Thymus (tissue), 11 donors: ENCODE data around the gene NEGR1. TPM values are rescaled to one million over a fixed set of nuclear protein-coding genes. Genes with fewer than 3 reads are reported as not detected.

Experiments
- DNase-seq, 9 donors: peaks; one replicate each; pipeline ENCODE4 v3.0.0-alpha.2; 2013; ENCODE audit warnings: low spot score in 9 of 9, low read depth in 6 of 9, missing footprints in 1 of 9
- H3K27ac ChIP-seq, 2 donors: one replicate each; pipeline ENCODE4 v1.5.1; 2013; ENCODE audit warnings: control low read depth in 1 of 2, low read depth in 1 of 2, low read length in 1 of 2, mild to moderate bottlenecking in 1 of 2, moderate library complexity in 1 of 2
- H3K27me3 ChIP-seq, 2 donors: one replicate each; pipeline ENCODE4 v1.5.1; 2013; ENCODE audit warnings: low read length in 1 of 2; ENCODE audit not compliant: control insufficient read depth in 2 of 2, insufficient read depth in 1 of 2
- H3K36me3 ChIP-seq, 2 donors: one replicate each; pipeline ENCODE4 v1.5.1; 2013; ENCODE audit warnings: low read length in 1 of 2, mild to moderate bottlenecking in 1 of 2, moderate library complexity in 1 of 2; ENCODE audit not compliant: control insufficient read depth in 2 of 2, insufficient read depth in 2 of 2
- H3K4me1 ChIP-seq, 2 donors: one replicate each; pipeline ENCODE4 v1.5.1; 2013; ENCODE audit warnings: low read length in 2 of 2; ENCODE audit not compliant: control insufficient read depth in 2 of 2, insufficient read depth in 2 of 2
- H3K4me3 ChIP-seq, 2 donors: one replicate each; pipeline ENCODE4 v1.5.1; 2013; ENCODE audit warnings: low read length in 2 of 2, control low read depth in 1 of 2, mild to moderate bottlenecking in 1 of 2
- H3K9me3 ChIP-seq, 2 donors: one replicate each; pipeline ENCODE4 v1.5.1; 2013; ENCODE audit warnings: low read length in 1 of 2, mild to moderate bottlenecking in 1 of 2; ENCODE audit not compliant: control insufficient read depth in 2 of 2, insufficient read depth in 1 of 2
- WGBS: extraction: QIAGEN DNeasy Blood & Tissue Kit; methylation state at CpG from one replicate; pipeline ENCODE4 v1.1.7; 2013; 5-methylcytosine and 5-hydroxymethylcytosine counted together
- polyA plus RNA-seq: library from polyadenylated mRNA; stranded (reverse); fragments of 200-250 nt; gene quantifications from one replicate; pipeline ENCODE4 v1.2.3, GENCODE V29; 2013
- total RNA-seq: library from RNA; stranded (reverse); fragments of 120-200 nt; gene quantifications from one replicate; pipeline ENCODE4 v1.2.4, GENCODE V29; 2013
- donor health status: healthy.

NEGR1 gene
- total and polyA plus RNA-seq, 2 donors, result 2.8 to 3.3 TPM

- H3K27ac ChIP-seq, result no peak overlapping the region
- DNase-seq, result no peak
- no peaks in the 10 kb centered on the region for H3K4me1 ChIP-seq
- WGBS, result 94% methylated on average over 3 of the region's 3 CpGs
- no peaks in the 10 kb centered on the region for H3K27me3 ChIP-seq
- no peaks in the 10 kb centered on the region for H3K9me3 ChIP-seq
- H3K4me3 ChIP-seq, result no peak overlapping the region
- no peaks in the 10 kb centered on the region for H3K36me3 ChIP-seq
These were observed 710.3 kb downstream of the NEGR1 start for GRCh38 chr1:71572038-71572437.

GRCh38 chr1:71566413-71566812 lies 715.9 kb downstream of the NEGR1 start:
- Histone ChIP-seq H3K27me3 (no peaks in the 10 kb centered on the region), H3K9me3 (no peaks in the 10 kb centered on the region), H3K27ac (no peak overlapping the region), H3K36me3 (no peaks in the 10 kb centered on the region), H3K4me3 (no peak overlapping the region), H3K4me1 (no peaks in the 10 kb centered on the region)
- no peak for DNase-seq
- WGBS, result 99% methylated on average over 1 of the region's 1 CpG

GRCh38 chr1:71565831-71566230 lies 716.5 kb downstream of the NEGR1 start:
- no peaks in the 10 kb centered on the region for H3K4me1 ChIP-seq
- no peaks in the 10 kb centered on the region for H3K36me3 ChIP-seq
- WGBS, result 62% methylated on average over 3 of the region's 3 CpGs
- H3K27ac ChIP-seq, result no peak overlapping the region
- H3K9me3 ChIP-seq, result no peaks in the 10 kb centered on the region
- DNase-seq, result no peak
- no peak overlapping the region for H3K4me3 ChIP-seq
- H3K27me3 ChIP-seq, result no peaks in the 10 kb centered on the region

GRCh38 chr1:71565262-71565661 lies 717.1 kb downstream of the NEGR1 start:
- no peak for DNase-seq
- H3K27ac ChIP-seq, result no peak overlapping the region
- no peaks in the 10 kb centered on the region for H3K4me1 ChIP-seq
- H3K27me3 ChIP-seq, result no peaks in the 10 kb centered on the region
- no peaks in the 10 kb centered on the region for H3K36me3 ChIP-seq
- H3K9me3 ChIP-seq, result no peaks in the 10 kb centered on the region
- H3K4me3 ChIP-seq, result no peak overlapping the region

GRCh38 chr1:71562298-71562697 lies 720.0 kb downstream of the NEGR1 start:
- H3K4me1 ChIP-seq, result no peaks in the 10 kb centered on the region
- H3K9me3 ChIP-seq, result no peaks in the 10 kb centered on the region
- no peaks in the 10 kb centered on the region for H3K27me3 ChIP-seq
- no peaks in the 10 kb centered on the region for H3K36me3 ChIP-seq
- H3K4me3 ChIP-seq, result no peak overlapping the region
- WGBS, result 0% methylated on average over 1 of the region's 1 CpG
- no peak for DNase-seq
- H3K27ac ChIP-seq, result no peak overlapping the region

GRCh38 chr1:71561729-71562128 lies 720.6 kb downstream of the NEGR1 start:
- WGBS, result 90% methylated on average over 2 of the region's 2 CpGs
- H3K4me1 ChIP-seq, result no peaks in the 10 kb centered on the region
- H3K27me3 ChIP-seq, result no peaks in the 10 kb centered on the region
- no peak for DNase-seq
- no peak overlapping the region for H3K27ac ChIP-seq
- H3K4me3 ChIP-seq, result no peak overlapping the region
- no peaks in the 10 kb centered on the region for H3K9me3 ChIP-seq
- H3K36me3 ChIP-seq, result no peaks in the 10 kb centered on the region

GRCh38 chr1:71561206-71561605 lies 721.1 kb downstream of the NEGR1 start:
- no peak overlapping the region for H3K27ac ChIP-seq

GRCh38 chr1:71559880-71560279 lies 722.5 kb downstream of the NEGR1 start:
- 98% methylated on average over 1 of the region's 1 CpG for WGBS
- H3K27ac ChIP-seq, result no peak overlapping the region
- H3K27me3 ChIP-seq, result no peaks in the 10 kb centered on the region
- no peaks in the 10 kb centered on the region for H3K9me3 ChIP-seq
- H3K4me3 ChIP-seq, result no peak overlapping the region
- H3K4me1 ChIP-seq, result no peaks in the 10 kb centered on the region
- DNase-seq, result no peak
- no peaks in the 10 kb centered on the region for H3K36me3 ChIP-seq

More at GRCh38 chr1:71561206-71561605, 721.1 kb downstream of the NEGR1 start:
- no peak overlapping the region for H3K4me3 ChIP-seq
- no peaks in the 10 kb centered on the region for H3K27me3 ChIP-seq
- 98% methylated on average over 2 of the region's 2 CpGs for WGBS
- H3K36me3 ChIP-seq, result no peaks in the 10 kb centered on the region
- no peaks in the 10 kb centered on the region for H3K4me1 ChIP-seq
- no peak for DNase-seq
- H3K9me3 ChIP-seq, result no peaks in the 10 kb centered on the region

GRCh38 chr1:71557138-71557537 lies 725.2 kb downstream of the NEGR1 start:
- WGBS, result 95% methylated on average over 2 of the region's 2 CpGs
- Histone ChIP-seq H3K27ac (no peak overlapping the region), H3K27me3 (no peaks in the 10 kb centered on the region), H3K36me3 (no peaks in the 10 kb centered on the region), H3K4me1 (no peaks in the 10 kb centered on the region), H3K4me3 (no peak overlapping the region), H3K9me3 (no peaks in the 10 kb centered on the region)
- DNase-seq, result no peak

GRCh38 chr1:71548398-71548890 lies 733.9 kb downstream of the NEGR1 start:
- no peaks in the 10 kb centered on the region for H3K36me3 ChIP-seq
- no peaks in the 10 kb centered on the region for H3K4me1 ChIP-seq
- 95% methylated on average over 7 of the region's 7 CpGs for WGBS
- no peak overlapping the region for H3K4me3 ChIP-seq
- no peaks in the 10 kb centered on the region for H3K27me3 ChIP-seq
- no peak for DNase-seq
- no peak overlapping the region for H3K27ac ChIP-seq
- no peaks in the 10 kb centered on the region for H3K9me3 ChIP-seq
